GM12801 (cell line): Measurements from ENCODE around the gene PPIL6.

Experiments
- TF ChIP-seq, protein P1 (sequence below): IDR thresholded peaks from one replicate; pipeline ENCODE4 v1.5.1; 2011; ENCODE audit warnings: control low read depth; ENCODE audit not compliant: insufficient read length; ENCODE audit errors: extremely low read depth

PPIL6 gene

GRCh38 chr6:109429496-109429895 lies 10.9 kb downstream of the PPIL6 start:
- TF ChIP-seq, protein P1, sequence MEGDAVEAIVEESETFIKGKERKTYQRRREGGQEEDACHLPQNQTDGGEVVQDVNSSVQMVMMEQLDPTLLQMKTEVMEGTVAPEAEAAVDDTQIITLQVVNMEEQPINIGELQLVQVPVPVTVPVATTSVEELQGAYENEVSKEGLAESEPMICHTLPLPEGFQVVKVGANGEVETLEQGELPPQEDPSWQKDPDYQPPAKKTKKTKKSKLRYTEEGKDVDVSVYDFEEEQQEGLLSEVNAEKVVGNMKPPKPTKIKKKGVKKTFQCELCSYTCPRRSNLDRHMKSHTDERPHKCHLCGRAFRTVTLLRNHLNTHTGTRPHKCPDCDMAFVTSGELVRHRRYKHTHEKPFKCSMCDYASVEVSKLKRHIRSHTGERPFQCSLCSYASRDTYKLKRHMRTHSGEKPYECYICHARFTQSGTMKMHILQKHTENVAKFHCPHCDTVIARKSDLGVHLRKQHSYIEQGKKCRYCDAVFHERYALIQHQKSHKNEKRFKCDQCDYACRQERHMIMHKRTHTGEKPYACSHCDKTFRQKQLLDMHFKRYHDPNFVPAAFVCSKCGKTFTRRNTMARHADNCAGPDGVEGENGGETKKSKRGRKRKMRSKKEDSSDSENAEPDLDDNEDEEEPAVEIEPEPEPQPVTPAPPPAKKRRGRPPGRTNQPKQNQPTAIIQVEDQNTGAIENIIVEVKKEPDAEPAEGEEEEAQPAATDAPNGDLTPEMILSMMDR: no peak

DNA sequence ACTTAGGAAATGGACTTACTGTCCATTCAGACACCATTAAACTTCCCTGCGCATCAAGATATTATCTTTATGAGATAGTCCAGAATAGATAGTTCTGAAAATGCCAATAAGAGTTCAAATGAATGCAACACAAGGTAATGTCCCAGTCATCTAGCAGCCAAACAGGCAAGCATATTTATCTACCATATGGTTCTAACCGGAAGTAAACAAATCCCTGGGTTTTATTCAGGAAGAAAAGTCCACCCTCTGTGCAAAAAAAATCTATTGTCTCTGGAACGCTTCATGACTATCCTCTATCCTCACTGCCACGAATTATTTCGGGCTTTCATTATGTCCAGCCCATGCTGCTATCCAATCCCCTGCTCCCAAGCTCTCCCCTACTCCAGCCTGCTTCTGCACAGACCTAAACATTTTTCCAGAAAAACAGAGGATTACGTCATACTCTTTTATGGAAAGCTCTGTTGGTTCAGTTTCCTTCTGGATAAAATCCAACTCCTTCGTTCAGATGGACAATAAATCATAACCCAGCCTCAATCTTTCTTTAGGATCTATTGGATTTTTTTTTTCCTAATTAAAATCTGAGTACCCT lies 11.4 kb downstream of the PPIL6 start:
- TF ChIP-seq, protein P1: no peak

DNA sequence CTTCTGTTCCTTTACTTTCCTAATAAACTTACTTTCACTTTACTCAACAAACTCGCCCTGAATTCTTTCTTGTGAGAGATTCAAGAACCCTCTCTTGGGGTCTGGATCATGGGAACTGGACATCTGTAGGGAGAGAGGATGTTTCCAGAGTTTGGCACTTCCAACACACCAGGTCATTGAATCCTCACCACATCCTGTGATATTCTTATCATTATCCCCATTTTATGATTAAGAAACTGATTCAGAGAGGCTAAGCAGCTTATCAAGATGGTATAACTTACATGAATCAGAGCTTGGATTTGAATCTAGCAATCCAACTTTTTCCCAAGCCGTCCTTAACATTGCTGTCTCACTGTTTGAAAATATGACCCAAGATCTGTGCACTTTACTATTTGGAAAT lies 15.5 kb downstream of the PPIL6 start:
- TF ChIP-seq, protein P1: no peak

DNA sequence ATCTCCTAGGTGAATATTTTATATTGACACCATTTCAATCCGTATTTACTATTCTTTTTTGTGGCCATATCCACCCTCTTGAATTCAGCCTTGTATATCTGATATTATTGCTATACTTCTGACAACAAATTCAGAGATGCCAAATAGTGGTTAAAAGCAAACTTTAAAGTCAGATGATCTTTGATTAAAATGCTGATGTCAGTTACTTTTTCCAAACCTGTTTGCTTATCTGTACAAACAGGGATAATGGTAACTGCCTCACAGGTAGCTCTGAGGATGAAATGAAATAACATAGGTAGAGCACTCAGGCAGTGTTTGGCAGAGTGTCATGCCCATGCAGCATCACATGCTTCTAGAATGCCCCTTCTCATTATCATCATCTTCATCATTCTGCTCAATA lies 19.2 kb downstream of the PPIL6 start:
- TF ChIP-seq, protein P1: no peak

- TF ChIP-seq, protein P1: no peak
These were observed 19.7 kb downstream of the PPIL6 start for GRCh38 chr6:109420751-109421150.

DNA sequence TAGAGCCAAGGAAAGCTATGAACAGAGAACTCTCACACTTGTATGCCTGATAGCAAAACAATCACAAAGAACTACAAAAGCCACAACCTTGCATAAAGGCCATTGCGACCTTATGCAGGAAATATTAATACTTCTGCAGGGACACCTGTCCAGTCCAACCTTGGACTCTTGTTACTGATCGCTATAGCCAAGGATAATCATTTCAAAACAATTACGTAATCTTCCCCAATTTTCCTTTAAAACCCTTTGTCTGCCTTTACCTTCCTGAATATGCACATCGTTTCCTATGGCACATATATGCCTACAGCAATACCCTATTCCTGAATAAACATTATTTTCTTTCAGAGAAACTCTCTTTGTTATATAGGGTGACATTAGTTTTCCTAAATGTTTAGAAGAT lies 22.8 kb downstream of the PPIL6 start:
- TF ChIP-seq, protein P1: no peak

- TF ChIP-seq, protein P1: no peak
These were observed 29.4 kb downstream of the PPIL6 start for GRCh38 chr6:109411034-109411433.
